HG03432 (cell line): ENCODE measurements around the gene IDH2.
A peak's percentile ranks its signal among the peaks of the same experiment; 100 is the strongest.

ENCODE experiments used
- ATAC-seq: cut with Tn5 transposase; IDR thresholded peaks from one replicate; pipeline ENCODE4 v1.9.1; 2021; ENCODE audit warnings: mild to moderate bottlenecking, moderate library complexity; ENCODE audit not compliant: unreplicated experiment

Gene IDH2

GRCh38 chr15:90046289-90046688 lies 56.0 kb downstream of the IDH2 start:
- no peak for ATAC-seq

GRCh38 chr15:90044916-90045371 lies 57.3 kb downstream of the IDH2 start:
- no peak for ATAC-seq

GRCh38 chr15:90044191-90044590 lies 58.1 kb downstream of the IDH2 start:
- no peak for ATAC-seq

GRCh38 chr15:90043530-90044010 lies 58.7 kb downstream of the IDH2 start:
- ATAC-seq, result no peak

GRCh38 chr15:90042766-90043529 lies 59.3 kb downstream of the IDH2 start:
- no peak for ATAC-seq

- ATAC-seq, result no peak
Measured at GRCh38 chr15:90042356-90042755, 59.9 kb downstream of the IDH2 start.

GRCh38 chr15:90040618-90041017 lies 61.6 kb downstream of the IDH2 start:
- ATAC-seq, result no peak

- no peak for ATAC-seq
Measured at GRCh38 chr15:90039996-90040395, 62.3 kb downstream of the IDH2 start.

- no peak for ATAC-seq
Measured at GRCh38 chr15:90038632-90039095, 63.6 kb downstream of the IDH2 start.

- ATAC-seq, result peak; percentile 66
Measured at GRCh38 chr15:90037961-90038631, 64.2 kb downstream of the IDH2 start.

GRCh38 chr15:90037511-90037860 lies 64.8 kb downstream of the IDH2 start:
- ATAC-seq, result no peak

- no peak for ATAC-seq
Measured at GRCh38 chr15:90036806-90037510, 65.3 kb downstream of the IDH2 start.

- ATAC-seq, result no peak
Measured at GRCh38 chr15:90036343-90036742, 65.9 kb downstream of the IDH2 start.

GRCh38 chr15:90035840-90036230 lies 66.4 kb downstream of the IDH2 start:
- no peak for ATAC-seq

GRCh38 chr15:90035095-90035839 lies 67.0 kb downstream of the IDH2 start:
- no peak for ATAC-seq

GRCh38 chr15:90033448-90033847 lies 68.8 kb downstream of the IDH2 start:
- no peak for ATAC-seq
